GM19193 (cell line): ENCODE measurements around the gene TBC1D22A.

ENCODE experiments used
- POLR2A ChIP-seq: IDR thresholded peaks from 4 replicates; pipeline ENCODE4 v1.6.1; 2011; ENCODE audit not compliant: insufficient read depth, insufficient read length; ENCODE audit errors: extremely low read depth

Gene TBC1D22A

DNA sequence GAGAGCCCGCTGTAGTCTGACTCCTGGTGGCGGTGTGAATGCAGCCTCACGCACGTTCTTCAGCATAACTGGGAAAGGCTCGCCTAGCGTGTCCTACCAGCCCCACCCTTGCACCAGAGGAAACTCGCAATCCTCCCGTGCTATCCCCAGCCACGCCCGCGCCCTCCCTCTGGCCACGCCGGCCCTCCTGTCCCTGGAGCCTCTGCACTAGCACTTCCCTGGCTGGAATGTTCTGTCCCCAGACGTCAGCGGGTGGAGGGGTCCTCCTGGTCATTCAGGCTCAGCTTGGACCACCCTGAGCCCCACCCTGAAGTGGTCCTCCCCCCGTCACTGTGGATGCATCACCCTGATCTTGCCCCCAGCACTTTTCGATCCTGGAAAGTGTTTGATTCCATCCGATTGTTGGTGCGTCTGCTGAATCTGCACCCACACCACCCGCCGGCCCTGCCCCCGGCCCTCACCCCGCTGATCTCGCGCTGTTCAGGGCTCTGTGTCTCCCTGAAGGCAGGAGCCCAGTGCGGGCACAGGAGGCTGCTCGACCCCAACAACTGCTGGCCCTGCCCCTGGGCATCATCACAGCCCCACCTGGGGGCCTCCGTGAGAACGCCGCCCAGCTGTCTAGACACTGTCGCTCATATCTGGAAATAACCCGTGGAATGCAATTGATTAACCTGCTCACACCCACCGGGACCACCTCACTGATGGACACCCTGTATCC lies 437.0 kb downstream of the TBC1D22A start:
- no peak for TF ChIP-seq POLR2A

DNA sequence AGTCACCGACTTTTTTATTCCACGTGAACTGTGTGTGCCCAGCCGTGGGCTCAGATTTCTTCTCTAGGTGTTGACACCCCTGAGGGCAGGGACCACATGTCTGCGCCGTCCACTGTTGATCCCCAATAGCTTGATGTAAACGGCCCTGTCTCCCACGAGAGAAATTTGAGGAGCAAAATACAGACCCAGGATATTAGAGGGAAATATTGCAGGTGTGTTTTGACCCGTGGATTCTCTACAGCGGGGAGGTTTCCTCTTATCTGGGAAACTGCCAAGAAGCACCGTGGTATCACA lies 437.5 kb downstream of the TBC1D22A start:
- no peak for TF ChIP-seq POLR2A

DNA sequence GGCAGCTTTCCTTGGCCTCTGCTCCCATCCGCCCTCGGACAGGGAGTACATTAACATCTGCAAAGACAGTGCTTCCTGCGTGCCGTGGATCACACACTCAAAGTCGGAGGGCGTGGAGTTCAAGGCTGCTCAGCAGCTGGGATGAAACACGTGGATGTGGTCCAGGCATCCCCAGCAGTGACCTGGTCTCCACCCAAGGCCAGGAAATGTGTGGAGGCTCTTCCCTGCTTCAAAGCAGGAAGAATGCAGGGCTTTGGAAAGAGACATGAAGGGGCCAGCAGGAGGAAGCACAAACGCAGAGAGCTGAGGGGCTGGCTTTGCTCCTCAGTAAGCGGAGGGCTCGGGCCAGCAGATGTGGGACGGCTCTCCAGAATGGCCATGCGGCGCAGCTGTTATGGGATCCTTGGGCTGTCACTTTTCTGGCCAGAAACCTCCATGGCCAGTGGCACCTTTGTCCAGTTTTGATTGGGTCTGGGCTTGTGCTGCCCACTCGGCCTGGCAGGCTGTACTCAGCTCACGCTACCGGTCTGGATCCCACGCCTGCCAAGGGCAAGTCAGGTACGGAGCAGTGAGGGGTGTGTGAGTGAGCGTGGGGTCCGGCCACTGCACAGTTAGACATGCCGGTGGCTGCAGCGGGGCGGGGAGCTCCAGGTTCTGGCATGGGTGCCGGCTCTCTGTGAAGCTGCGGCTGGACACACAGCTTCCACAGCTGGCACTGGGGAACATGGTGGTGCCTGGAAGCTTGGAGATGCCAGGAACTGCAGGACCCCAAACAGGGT lies 438.0 kb downstream of the TBC1D22A start:
- TF ChIP-seq POLR2A = no peak

DNA sequence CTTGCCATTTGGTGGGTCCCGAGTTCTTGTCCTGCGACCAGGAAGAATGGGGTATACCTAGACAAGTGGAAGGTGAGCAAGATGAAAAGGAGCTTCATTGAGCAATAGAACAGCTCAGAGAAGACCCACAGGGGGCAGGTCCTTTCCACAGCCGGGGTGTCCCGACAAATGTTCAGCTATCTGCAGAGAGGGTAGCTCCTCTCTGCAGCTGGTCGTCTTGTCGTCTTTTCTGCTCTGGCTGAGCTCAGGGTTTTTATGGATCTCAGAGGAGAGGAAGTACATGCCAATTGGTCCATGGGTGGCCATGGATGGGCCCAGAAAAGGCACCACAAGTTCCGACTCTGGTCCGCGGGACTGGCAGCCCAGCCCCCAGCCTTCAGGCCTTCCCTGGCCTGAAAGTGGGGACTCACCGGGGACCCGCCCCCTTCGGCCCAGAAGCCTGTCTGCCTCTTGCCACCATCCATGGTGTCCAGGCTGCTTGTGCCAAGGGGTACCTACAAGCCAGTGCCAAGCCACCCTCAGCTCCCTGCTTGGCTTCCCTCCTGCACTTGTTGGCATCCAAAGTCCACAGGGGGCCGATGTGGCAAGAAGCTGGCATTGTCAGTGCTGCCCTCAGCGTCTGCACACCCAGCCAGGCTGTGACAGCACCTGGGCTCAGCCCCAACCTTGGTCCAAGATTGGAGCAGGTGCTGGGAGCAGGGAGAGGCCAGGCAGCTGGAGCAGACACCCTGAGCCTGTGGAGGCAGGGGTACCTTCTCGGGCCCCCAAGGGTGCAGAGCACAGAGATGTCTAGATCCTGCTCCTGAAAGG lies 438.9 kb downstream of the TBC1D22A start:
- no peak for TF ChIP-seq POLR2A

DNA sequence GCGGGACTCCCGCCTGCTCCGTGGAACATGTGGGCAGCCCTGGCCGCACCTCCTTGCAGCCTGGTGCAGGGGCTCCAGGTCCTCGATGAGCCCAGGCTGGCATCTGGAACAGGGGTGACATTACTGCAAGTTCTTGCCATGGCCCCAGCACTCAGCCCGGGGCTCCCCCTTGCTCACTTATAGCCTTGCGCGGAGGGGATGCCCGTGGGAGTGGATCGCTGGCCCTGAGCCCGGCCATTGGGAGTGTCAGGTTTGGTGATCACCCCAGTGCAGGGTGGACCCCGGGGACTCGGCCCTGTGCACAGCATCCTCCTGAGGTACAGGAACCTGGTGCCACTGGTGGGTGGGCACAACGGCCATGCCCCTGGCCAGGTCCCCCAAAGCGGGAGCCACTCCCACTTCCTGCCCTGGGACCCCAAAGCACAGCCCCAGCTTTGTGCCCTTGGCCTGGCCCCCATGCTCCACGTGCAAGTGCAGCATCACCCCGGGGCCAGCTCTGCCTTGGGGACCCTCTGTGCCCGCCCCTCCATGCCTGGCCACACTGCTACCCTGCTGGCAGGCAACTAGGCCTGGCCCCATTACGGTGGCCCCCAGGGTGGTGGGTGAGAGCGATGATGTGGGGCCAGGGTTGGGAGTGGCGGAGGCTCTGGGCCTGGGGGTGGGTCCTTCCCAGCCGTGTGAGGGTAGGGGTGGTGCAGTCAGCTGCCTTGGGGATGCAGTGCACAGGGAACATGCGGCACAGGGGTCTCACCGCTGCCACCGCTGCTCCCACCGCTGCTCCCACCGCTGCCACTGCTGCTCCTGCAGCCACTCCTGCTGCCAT lies 439.8 kb downstream of the TBC1D22A start:
- TF ChIP-seq POLR2A = no peak

DNA sequence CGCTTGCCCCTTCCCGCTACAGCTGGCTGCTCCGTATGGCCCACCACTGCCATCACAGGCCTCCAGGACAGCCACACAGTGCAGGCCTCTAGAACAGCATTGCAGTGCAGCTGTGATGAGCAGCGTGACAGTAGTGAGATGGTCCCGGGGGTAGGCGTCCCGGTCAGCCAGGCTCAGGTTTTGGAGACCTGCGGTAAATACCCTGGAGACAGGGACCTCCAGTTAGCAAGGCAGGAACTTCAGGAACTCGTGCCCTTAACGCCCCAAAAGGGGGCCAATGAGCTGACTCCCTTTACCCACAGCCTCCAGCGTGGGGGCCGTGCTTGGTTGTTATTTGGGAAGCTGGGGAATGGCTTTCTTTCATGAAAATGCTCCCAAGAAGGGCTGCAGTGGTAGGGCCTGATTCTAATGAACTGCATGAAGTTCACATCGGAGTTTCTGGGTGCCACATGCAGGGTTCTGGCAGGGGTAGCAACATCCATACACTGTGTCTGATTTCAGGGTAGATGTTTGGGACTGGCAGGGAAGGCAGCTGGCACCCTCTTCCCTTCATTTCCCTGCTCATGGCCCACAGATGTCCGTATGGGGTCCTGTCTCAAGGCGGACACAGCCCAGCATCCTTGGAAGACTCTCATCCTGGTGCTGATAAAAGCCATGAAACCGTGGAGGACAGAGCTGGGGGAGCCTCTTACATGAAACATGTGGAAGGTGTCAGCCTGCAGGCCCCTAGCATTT lies 440.5 kb downstream of the TBC1D22A start:
- no peak for TF ChIP-seq POLR2A

DNA sequence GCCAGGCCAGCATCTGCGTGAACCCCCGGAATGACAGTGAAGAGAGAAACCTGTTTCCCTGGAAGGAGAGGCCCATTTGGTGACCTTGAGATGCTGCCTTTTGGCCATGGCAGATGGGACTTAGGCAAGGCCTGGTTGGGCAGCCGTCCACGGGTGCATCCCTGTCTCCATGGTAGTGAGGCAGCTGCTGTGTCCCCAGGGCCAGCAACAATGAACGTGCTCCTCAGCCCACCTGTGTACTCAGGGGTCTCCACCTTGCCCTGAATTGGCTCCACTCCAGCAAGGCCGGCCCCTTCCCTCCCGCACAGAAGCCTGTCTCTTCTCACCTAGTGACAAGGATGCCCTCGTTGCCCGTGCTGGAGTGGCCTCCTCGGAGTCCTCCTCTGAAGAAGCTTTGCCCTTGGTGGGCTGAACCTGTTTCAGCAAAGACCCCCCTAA lies 441.1 kb downstream of the TBC1D22A start:
- TF ChIP-seq POLR2A = no peak

DNA sequence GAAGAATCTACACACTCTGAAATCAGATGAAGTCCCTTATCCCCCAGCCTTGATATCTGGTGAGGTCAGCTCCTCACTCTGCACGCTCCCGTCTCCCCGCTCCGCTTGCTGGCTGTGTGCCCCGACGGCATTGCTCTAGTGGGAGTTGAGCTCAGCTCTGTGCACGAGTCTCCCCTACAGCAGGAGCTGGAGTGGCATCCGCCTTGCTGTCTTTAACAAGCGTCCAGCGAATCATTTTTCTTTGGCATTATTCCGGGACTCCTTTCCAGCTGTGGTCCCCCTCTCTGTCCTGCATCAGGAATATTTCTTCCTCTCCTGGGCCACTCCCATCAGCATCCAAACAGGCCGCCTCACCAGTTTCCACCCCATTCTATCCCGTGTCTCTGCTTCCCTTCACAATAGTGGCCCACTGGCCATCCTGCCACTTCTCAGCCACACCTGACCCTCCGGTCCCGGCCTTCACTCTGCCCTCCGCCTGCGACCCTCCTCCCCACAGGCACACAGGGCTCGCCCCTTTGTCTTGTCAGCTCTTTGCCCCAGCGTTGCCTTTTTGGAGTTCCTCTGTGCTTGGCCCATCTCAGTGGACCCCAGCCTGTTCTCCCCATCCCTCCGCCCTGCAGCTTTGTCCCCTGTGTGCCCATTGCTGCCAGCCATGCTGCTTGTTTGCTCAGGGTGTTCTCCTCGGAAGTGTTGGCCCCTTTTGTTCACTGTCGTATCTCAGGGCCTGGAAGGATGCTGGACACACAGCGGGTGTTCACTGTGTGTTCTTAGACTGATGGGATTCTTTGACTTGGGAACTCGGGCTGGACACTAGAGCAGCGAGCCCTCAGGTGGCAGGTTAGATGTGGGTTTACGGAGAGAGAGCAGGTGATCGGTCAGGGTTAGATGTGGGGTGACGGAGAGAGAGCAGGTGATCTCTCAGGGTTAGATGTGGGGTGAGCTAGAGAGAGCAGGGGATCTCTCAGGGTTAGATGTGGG lies 441.8 kb downstream of the TBC1D22A start:
- TF ChIP-seq POLR2A = no peak

DNA sequence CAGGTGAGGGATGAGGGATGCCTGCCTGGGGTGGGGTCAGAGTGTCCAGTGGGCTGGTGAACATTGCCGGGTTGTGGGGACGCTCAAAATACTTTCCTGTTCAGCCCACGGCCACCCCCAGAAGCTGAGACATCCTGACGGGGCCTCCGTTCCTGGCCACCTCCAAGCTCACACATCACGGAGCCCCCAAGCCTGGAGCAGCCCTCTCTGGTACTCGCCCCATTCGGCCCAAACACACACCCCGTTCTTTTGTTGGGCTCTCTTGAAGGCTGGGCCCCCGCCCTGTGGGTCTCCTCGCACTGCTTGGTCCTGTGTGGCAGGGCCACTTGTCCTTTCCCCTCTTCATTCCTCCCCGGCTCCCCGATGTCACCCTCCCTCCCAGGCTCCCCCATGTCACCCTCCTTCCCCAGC lies 442.6 kb downstream of the TBC1D22A start:
- no peak for TF ChIP-seq POLR2A

DNA sequence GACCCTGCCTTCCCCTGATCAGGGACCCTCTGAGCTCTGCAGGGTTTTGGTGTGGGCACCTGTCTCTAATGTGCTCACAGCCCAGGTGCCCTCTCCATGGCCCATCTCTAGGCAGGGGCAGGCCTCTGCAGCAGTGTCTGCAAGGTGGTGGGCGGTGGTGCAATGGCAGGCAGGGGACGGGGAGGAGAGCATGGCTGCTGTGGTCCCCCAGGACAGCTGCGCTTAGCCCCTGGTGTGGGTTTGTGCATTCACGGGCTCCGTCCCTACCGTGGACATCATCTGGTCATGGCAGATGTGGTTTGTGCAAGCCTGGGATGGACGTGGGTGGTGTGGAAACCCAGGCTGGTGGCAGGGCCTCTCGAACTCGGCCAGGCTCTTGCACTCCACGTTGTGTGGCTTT lies 443.1 kb downstream of the TBC1D22A start:
- no peak for TF ChIP-seq POLR2A

DNA sequence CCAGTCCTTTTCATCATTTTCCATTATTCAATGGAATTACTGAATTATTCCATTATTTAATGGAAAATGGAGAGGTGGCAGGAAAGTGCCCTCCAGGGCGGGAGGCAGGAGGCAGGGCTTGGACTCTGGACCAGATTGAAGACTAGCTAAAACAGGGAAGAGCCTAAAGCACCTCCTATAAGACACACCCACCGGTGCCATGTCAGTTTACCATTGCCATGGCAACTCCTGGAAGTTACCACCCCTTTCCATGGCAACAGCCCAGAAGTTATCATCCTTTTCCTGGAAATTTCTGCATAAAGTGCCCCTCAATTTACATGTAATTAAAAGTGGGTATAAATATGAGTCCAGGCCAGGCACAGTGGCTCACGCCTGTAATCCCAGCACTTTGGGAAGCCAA lies 443.7 kb downstream of the TBC1D22A start:
- TF ChIP-seq POLR2A = no peak

DNA sequence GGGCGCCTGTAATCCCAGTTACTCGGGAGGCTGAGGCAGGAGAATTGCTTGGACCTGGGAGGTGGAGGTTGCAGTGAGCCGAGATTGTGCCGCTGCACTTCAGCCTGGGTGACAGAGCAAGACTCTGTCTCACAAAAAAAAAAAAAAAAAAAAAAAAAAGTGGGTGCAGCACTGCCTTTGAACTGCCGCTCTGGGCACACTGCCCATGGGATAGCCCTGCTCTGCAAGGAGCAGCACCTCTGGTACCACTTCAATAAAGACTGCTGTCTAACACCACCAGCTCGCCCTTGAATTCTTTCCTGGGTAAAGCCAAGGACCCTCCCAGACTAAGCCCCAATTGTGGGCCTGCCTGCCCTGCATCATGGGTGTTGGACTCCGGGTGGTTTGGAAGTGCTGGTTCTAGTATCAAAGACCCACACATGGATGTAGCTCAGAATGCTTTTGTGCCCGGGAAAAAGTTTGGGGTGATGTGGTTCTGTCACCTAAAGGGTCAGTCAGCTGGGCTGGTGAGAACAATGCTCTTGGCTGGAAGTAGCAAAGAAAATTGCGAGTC lies 444.3 kb downstream of the TBC1D22A start:
- TF ChIP-seq POLR2A = no peak

DNA sequence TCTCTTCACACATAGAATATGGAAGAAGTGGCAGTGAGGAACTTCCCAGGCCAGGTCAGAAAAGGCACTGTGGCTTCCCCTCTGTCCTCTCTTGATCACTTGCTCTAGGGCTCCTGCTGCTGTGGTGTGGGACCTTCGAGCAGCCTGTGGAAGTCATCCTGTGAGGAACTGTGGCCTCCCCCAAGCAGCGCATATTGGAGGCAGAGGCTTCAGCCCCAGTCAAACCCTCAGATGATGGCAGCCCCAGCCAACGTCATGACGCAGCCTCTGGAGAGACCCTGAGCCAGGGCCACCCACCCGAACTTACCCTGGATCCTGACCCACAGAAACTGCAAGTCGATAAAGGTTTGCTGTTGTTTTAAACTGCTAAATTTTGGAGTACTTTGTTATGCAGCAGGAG lies 444.9 kb downstream of the TBC1D22A start:
- no peak for TF ChIP-seq POLR2A
